Measurements from ENCODE around the gene PI4K2A. TPM values are rescaled to one million over a fixed set of nuclear protein-coding genes. Genes with fewer than 3 reads are reported as not detected.

Gene PI4K2A
- total and polyA plus RNA-seq, 2 of the 13 experiments (the other 11 are each of a cell fraction or from before 2014, with no cell fraction given), result 10.9 to 14.3 TPM

DNA sequence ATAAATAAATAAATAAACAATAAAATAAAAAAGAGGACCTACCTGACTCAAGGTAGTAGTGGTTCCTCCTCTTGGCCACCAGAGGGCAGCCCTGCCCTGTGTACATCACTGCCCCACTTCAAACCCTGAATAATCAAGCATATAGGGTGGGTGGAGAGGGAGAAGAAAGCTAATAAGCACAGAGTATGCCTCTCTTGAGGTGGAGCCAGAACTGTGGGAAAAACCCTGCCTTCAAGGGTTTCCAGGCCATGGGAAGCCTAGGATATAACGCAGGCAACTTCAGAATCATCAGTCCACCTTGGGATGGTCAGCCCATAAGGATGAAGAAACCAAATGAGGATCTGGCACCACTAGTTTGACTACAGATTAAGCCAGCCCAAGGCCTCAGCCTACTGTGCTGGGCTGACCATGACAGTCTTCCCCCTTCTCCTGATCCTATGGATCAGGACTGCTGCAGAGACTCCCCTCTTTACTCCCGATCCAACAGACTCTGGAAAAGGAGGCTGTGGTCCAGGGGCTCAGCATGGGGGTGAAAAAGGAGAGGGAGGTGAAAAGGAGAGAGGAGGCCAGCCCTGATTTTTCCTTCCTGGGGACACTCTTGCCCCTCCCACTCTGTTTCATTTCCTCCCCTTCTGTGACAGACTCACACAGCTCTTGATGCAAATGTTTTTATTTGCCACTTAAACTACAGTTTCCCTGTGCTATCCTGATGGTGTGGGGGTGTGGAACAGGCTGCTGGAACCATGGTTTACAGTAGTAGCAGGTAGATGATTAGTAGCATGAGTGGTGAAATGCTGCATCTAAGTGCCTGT, 36.5 kb downstream of the PI4K2A start:
- peaks cover 17% of the 10 kb centered on the region for H3K79me2 ChIP-seq (ENCODE audit: insufficient read depth, low read length)
- no peak overlapping the region for H3K4me3 ChIP-seq (replicated peaks in 1 of 3; ENCODE audit: insufficient read depth in 1 of 3, low read depth in 2 of 3, low read length in 3 of 3)
- in situ Hi-C loops (cut with HindIII; ENCODE audit: extremely low pct_ligation_motif_present, low pct_unique_long_range_greater_than_20kb) (loop anchor here (5.0 kb wide), 1 partner anchor 55 kb away; no protein-coding TSS in a partner anchor), intact Hi-C loops (cut with micrococcal nuclease; ENCODE audit: unreplicated experiment) (loop anchor here (1.0 to 2.0 kb wide), 3 partner anchors 24 to 54 kb away; no protein-coding TSS in a partner anchor)
- POLR2A ChIA-PET, result interaction anchor here (0.6 to 5.9 kb wide), 5 partner anchors 10 to 93 kb away, joined by 3 to 29 read pairs (median 3); partner anchors contain the start of genes AVPI1 and ZFYVE27
- no peaks in the 10 kb centered on the region for H3K27me3 ChIP-seq (ENCODE audit: control insufficient read depth in 1 of 2, insufficient read depth in 2 of 2, low read length in 2 of 2)
- FAIRE-seq (peak; percentile 34), ATAC-seq (peak; percentile 75), DNase-seq (ENCODE audit: low spot score) (peak; percentile 49)
- peaks cover 24 to 78% of the 10 kb centered on the region in 2 experiments for H3K36me3 ChIP-seq (replicated peaks in 1 of 2; ENCODE audit: control insufficient read depth in 1 of 2, insufficient read depth in 2 of 2, low read length in 2 of 2)
- H3K27ac ChIP-seq (ENCODE audit: extremely low read length, insufficient read depth, low read length), result no peak overlapping the region
- WGBS (ENCODE audit: low lambda C conversion rate), result 80% methylated on average over 2 of the region's 2 CpGs
- peaks cover 20% of the 10 kb centered on the region for H4K20me1 ChIP-seq (ENCODE audit: insufficient read depth, low read length)
- CTCF ChIA-PET (ENCODE audit: low intra/inter-chr PET ratio, low total read pairs), result interaction anchor here (0.9 to 2.8 kb wide), 4 partner anchors 24 to 55 kb away, joined by 3 to 40 read pairs (median 7); no protein-coding TSS in a partner anchor
- peaks cover 3% of the 10 kb centered on the region for H3K4me1 ChIP-seq (ENCODE audit: insufficient read depth, low read length)
- no TSS peak for BruUV-seq (replicated peaks)
- no peak overlapping the region for H3K9ac ChIP-seq (ENCODE audit: insufficient read depth, low read depth, low read length)
- H3K9me3 ChIP-seq (ENCODE audit: low read length), result no peaks in the 10 kb centered on the region
- no peak overlapping the region for H3K4me2 ChIP-seq (ENCODE audit: low read depth, low read length)
- H2AFZ ChIP-seq (ENCODE audit: low read length), result no peak overlapping the region
- TF ChIP-seq ZFP36L1 (CRISPR knock-in tag; IDR thresholded peaks at IDR 0.05) (no peak), ERF (CRISPR knock-in tag; IDR thresholded peaks at IDR 0.05) (0 out of 2 replicates have a peak, but pooled peaks have one; percentile 35), MTERF4 (CRISPR knock-in tag; IDR thresholded peaks at IDR 0.05) (peak; percentile 26; the same call in 1 of the 2 replicates), ARID5B (CRISPR knock-in tag; IDR thresholded peaks at IDR 0.05) (no peak), POLR2G (IDR thresholded peaks at IDR 0.05; ENCODE audit: low read depth, low read length) (peak; percentile 61; the same call in 1 of the 2 replicates), FOXA1 (IDR thresholded peaks at IDR 0.05) (no peak), FOXA1 (CRISPR knock-in tag; IDR thresholded peaks at IDR 0.05) (peak; percentile 58), ZNF33B (CRISPR knock-in tag; IDR thresholded peaks at IDR 0.05) (no peak), RBM22 (optimal IDR thresholded peaks at IDR 0.05; ENCODE audit: low read length) (peak; percentile 96), STAG1 (CRISPR knock-in tag; IDR thresholded peaks at IDR 0.05) (peak; percentile 79), ZNF331 (CRISPR knock-in tag; IDR thresholded peaks at IDR 0.05) (0 out of 2 replicates have a peak, but pooled peaks have one; percentile 25), ZNF333 (CRISPR knock-in tag; IDR thresholded peaks at IDR 0.05; ENCODE audit: borderline replicate concordance) (no peak), TARDBP (CRISPR knock-in tag; IDR thresholded peaks at IDR 0.05) (0 out of 2 replicates have a peak, but pooled peaks have one; percentile 37), KDM2A (CRISPR knock-in tag; IDR thresholded peaks at IDR 0.05; ENCODE audit: borderline replicate concordance, low read depth) (peak; percentile 18; the same call in 1 of the 2 replicates), SMAD1 (CRISPR knock-in tag; IDR thresholded peaks at IDR 0.05; ENCODE audit: borderline replicate concordance, low read depth) (no peak), SP5 (CRISPR knock-in tag; IDR thresholded peaks at IDR 0.05; ENCODE audit: borderline replicate concordance, low read depth) (no peak), SALL1 (CRISPR knock-in tag; IDR thresholded peaks at IDR 0.05) (0 out of 2 replicates have a peak, but pooled peaks have one; percentile 17), POLR2AphosphoS5 (IDR thresholded peaks at IDR 0.05; ENCODE audit: low read depth, low read length) (peak; percentile 5; the same call in 1 of the 2 replicates)
